Naive thymus-derived CD4-positive, alpha-beta T cell (primary cell): ENCODE measurements around the gene CFAP97. TPM values are rescaled to one million over a fixed set of nuclear protein-coding genes. Genes with fewer than 3 reads are reported as not detected.
"Not testable (repeated sequence)": the region's sequence is repeated elsewhere in the genome, so short reads cannot be mapped to it uniquely, and the experiment has no call there.

ENCODE experiments used
- ATAC-seq: fragments of 150-1000 bp; cut with Tn5 transposase; 2 replicates; pipeline ENCODE4 v1.10.0; 2021; ENCODE audit warnings: mild to moderate bottlenecking, moderate library complexity
- CTCF ChIA-PET: fragments of 350-600 bp; sonication (Branson Sonifier 250); formaldehyde crosslinking; loops from one replicate; lab custom pipeline; 2021; ENCODE audit warnings: antibody characterized with exemption; lab: Charles Lee
- POLR2A ChIA-PET: fragments of 350-600 bp; sonication (Branson Sonifier 250); formaldehyde crosslinking; loops from one replicate; lab custom pipeline; 2021; ENCODE audit warnings: antibody characterized with exemption, inconsistent platforms; lab: Charles Lee
- DNase-seq, 9 donors: peaks; one replicate each; pipeline versions ENCODE4 v3.0.0 to v3.0.0-alpha.2; 2020 to 2022; ENCODE audit warnings: mixed read lengths in 1 of 9
- H3K27ac ChIP-seq: one replicate; pipeline ENCODE4 v1.7.0; 2013; ENCODE audit warnings: mild to moderate bottlenecking, low read depth, low read length, moderate library complexity
- H3K27me3 ChIP-seq, 2 donors: one replicate each; pipeline ENCODE4 v1.7.0; 2013; ENCODE audit warnings: low read length in 2 of 2, mild to moderate bottlenecking in 2 of 2, moderate library complexity in 2 of 2; ENCODE audit not compliant: control insufficient read depth in 2 of 2, insufficient read depth in 2 of 2
- H3K36me3 ChIP-seq, 3 experiments: 1 replicate in 2 of 3; 2 replicates in 1 of 3; pipeline ENCODE4 v1.7.0; 2013; ENCODE audit warnings: low read length in 3 of 3, mild to moderate bottlenecking in 3 of 3, moderate library complexity in 1 of 3; ENCODE audit not compliant: insufficient read depth in 3 of 3, control insufficient read depth in 2 of 3
- H3K4me1 ChIP-seq, 2 donors: one replicate each; pipeline ENCODE4 v1.7.0; 2013; ENCODE audit warnings: low read length in 2 of 2, mild to moderate bottlenecking in 2 of 2, moderate library complexity in 1 of 2; ENCODE audit not compliant: control insufficient read depth in 2 of 2, insufficient read depth in 2 of 2
- H3K4me3 ChIP-seq: 2 replicates; pipeline ENCODE4 v1.7.0; 2013; ENCODE audit warnings: mild to moderate bottlenecking, low read length
- H3K9me3 ChIP-seq, 3 experiments: 1 replicate in 2 of 3; 2 replicates in 1 of 3; pipeline ENCODE4 v1.7.0; 2013; ENCODE audit warnings: low read length in 3 of 3; ENCODE audit not compliant: control insufficient read depth in 2 of 3
- H3K27ac Mint-ChIP-seq, 9 donors: one replicate each; pipeline ENCODE4 v1.8.0; 2020 to 2022; ENCODE audit warnings: mixed read lengths in 9 of 9, mild to moderate bottlenecking in 8 of 9, moderate library complexity in 5 of 9, inconsistent platforms in 2 of 9
- H3K27me3 Mint-ChIP-seq, 5 donors: one replicate each; pipeline ENCODE4 v1.8.0; 2021 to 2022; ENCODE audit warnings: mixed read lengths in 5 of 5, mild to moderate bottlenecking in 1 of 5
- H3K36me3 Mint-ChIP-seq, 5 donors: one replicate each; pipeline ENCODE4 v1.8.0; 2020 to 2022; ENCODE audit warnings: mixed read lengths in 5 of 5, mild to moderate bottlenecking in 3 of 5, inconsistent platforms in 1 of 5
- H3K4me1 Mint-ChIP-seq, 7 donors: one replicate each; pipeline ENCODE4 v1.8.0; 2020 to 2022; ENCODE audit warnings: mixed read lengths in 7 of 7, mild to moderate bottlenecking in 3 of 7, inconsistent platforms in 1 of 7
- H3K4me3 Mint-ChIP-seq, 10 donors: one replicate each; pipeline ENCODE4 v1.8.0; 2020 to 2022; ENCODE audit warnings: mild to moderate bottlenecking in 10 of 10, mixed read lengths in 10 of 10, moderate library complexity in 6 of 10, inconsistent platforms in 2 of 10
- H3K9me3 Mint-ChIP-seq, 11 donors: one replicate each; pipeline ENCODE4 v1.8.0; 2020 to 2022; ENCODE audit warnings: mixed read lengths in 11 of 11, mild to moderate bottlenecking in 4 of 11, inconsistent platforms in 1 of 11, moderate library complexity in 1 of 11
- intact Hi-C, 2 donors: fragments of 100-400 bp; cut with micrococcal nuclease; formaldehyde crosslinking; loops; one replicate each; pipeline ENCODE4 v1.15.1; 2023
- polyA plus RNA-seq, 2 donors: library from polyadenylated mRNA; unstranded; fragments of 300-500 nt; fragmentation: Illumina TruSeq; gene quantifications; one replicate each; pipeline ENCODE4 v1.2.3, GENCODE V29; 2021
- total RNA-seq, 6 experiments: library from RNA in 5 of 6; stranded (reverse) in 5 of 6; gene quantifications; 1 replicate in 5 of 6; 2 replicates in 1 of 6; pipeline ENCODE4 v1.2.3 and lab custom pipeline; 2021 to 2026

CFAP97 gene
- total and polyA plus RNA-seq, 7 experiments from 2014 or later = 23.6 to 103 (median 41.3) TPM

DNA sequence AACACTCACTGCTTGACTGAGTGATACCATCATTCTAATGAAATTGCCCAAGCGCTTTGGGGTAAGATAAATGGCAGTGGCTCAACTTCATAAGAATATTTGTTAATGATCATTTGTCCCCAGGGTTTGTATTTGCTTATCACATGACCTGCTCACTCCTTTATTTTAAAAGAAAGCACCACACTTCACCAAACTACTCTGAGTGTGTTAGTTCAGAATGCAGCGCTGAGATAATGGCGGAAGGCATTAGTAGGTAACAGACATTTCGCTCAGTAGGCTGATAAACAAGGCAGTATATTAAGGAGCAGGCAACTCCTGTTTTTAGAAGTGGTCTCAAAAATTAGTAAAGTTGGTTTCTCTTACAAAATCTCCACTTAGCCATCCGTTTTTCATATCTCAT lies 7.2 kb upstream of the CFAP97 start:
- H3K4me1 ChIP-seq = peaks cover 16 to 17% of the 10 kb centered on the region in 2 donors
- ChIA-PET CTCF (no interaction called here), POLR2A (no interaction called here)
- Mint-ChIP-seq H3K36me3 (peaks cover 0 to 6% (median 0%) of the 10 kb centered on the region in 5 donors), H3K4me1 (peaks cover 20 to 48% (median 34%) of the 10 kb centered on the region in 7 donors), H3K4me3 (peak overlapping the region; percentile 66 to 93 (median 90)), H3K9me3 (no peaks in the 10 kb centered on the region), H3K27ac (peak overlapping the region in 7 of 9 donors; percentile 19 to 82 (median 63)), H3K27me3 (peaks cover 0 to 15% (median 0%) of the 10 kb centered on the region in 5 donors)
- no peaks in the 10 kb centered on the region for H3K36me3 ChIP-seq
- DNase-seq (no peak), ATAC-seq (no peak)
- H3K4me3 ChIP-seq = peak overlapping the region; percentile 81
- H3K9me3 ChIP-seq = no peaks in the 10 kb centered on the region
- no peaks in the 10 kb centered on the region for H3K27me3 ChIP-seq
- intact Hi-C loops = loop anchor here (5.0 kb wide), 2 partner anchors 96 to 386 kb away; no protein-coding TSS in a partner anchor
- H3K27ac ChIP-seq = no peak overlapping the region

DNA sequence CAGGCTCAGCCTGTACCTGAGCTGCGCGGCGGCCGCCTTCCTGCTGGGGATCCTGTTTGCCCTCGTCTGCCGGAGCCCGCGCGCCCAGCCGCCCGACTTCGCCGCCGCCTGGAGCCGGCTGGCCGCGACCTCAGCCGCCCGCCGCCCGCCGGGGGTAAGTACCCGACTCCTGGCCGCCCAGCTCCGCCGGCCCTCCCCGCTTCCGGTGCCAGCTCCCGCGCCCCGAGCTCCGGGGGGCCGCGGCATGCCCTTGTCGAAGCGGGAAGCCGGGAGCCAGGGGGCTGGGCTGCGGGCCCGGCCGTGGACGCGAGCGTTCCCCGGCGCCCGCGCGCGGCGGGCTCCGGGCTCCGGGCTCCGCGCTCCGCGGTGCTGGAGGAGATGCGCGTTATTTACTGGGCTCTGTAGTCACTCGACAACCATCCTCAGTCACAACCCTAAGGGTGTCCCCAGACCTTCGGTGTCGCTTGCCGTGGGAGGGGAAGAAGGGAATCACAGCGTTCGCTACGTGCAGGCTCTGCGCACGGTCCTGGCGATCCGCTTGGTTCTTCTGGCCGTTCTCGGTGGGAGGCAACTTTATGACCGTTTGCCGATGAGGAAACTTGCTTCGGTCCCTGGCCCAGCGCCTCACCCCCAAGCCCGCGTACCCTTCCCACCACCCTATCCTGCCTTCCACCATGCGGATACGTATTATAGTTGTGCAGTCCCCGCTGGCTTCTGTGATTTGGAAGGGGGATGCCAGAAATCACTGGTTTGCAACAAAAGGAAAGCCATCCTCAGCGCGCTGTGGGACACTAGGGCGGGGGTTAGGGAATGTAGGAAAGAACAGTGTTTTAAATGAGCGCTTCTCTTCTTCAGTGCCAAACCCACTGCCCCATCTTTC lies 6.5 kb upstream of the CFAP97 start:
- H3K36me3 Mint-ChIP-seq = peaks cover 0 to 6% (median 0%) of the 10 kb centered on the region in 5 donors
- peak overlapping the region; percentile 66 to 93 (median 90) for H3K4me3 Mint-ChIP-seq
- peaks cover 21 to 50% (median 36%) of the 10 kb centered on the region in 7 donors for H3K4me1 Mint-ChIP-seq
- peak overlapping the region; percentile 24 for H3K27ac ChIP-seq
- no peaks in the 10 kb centered on the region for H3K9me3 ChIP-seq
- ChIA-PET CTCF (no interaction called here), POLR2A (interaction anchor here (1.6 to 3.6 kb wide), 4 partner anchors 27 to 186 kb away, joined by 6 to 19 read pairs (median 6); partner anchors contain the start of genes ANKRD37 and LRP2BP)
- peak; percentile 21 to 58 (median 45) for DNase-seq
- no peaks in the 10 kb centered on the region for H3K27me3 ChIP-seq
- H3K36me3 ChIP-seq = no peaks in the 10 kb centered on the region
- ATAC-seq = peak; percentile 38
- H3K9me3 Mint-ChIP-seq = no peaks in the 10 kb centered on the region
- H3K27me3 Mint-ChIP-seq = peaks cover 0 to 15% (median 0%) of the 10 kb centered on the region in 5 donors
- H3K4me1 ChIP-seq = peaks cover 16 to 17% of the 10 kb centered on the region in 2 donors
- H3K27ac Mint-ChIP-seq = peak overlapping the region; percentile 19 to 82 (median 71)
- peak overlapping the region; percentile 81 for H3K4me3 ChIP-seq
- intact Hi-C loops = loop anchor here (1.0 to 5.0 kb wide), 5 partner anchors 8 to 387 kb away; no protein-coding TSS in a partner anchor

DNA sequence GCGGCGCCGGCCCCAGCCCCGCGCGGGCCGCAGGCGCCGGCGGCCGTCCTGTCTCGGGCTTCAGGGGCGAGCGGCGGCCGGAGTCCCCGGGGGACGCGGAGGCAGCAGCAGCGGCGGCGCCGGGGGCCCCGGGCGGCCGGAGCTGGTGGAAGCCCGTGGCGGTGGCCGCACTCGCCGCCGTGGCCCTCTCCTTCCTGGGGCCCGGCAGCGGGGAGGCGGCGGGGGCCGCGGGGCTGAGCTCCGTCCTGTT lies 6.0 kb upstream of the CFAP97 start:
- DNase-seq, H3K9me3 Mint-ChIP-seq, H3K36me3 ChIP-seq, H3K27ac Mint-ChIP-seq, H3K4me3 ChIP-seq, H3K9me3 ChIP-seq, H3K36me3 Mint-ChIP-seq, CTCF ChIA-PET, H3K27me3 ChIP-seq, ATAC-seq: not testable (repeated sequence)
- Mint-ChIP-seq H3K4me1 (peaks cover 26 to 53% (median 41%) of the 10 kb centered on the region in 7 donors), H3K4me3 (peak overlapping the region in 1 of 10 donors; percentile 82), H3K27me3 (peaks cover 0 to 15% (median 0%) of the 10 kb centered on the region in 5 donors)
- intact Hi-C loops = loop anchor here (1.0 to 10.0 kb wide), 13 partner anchors 7 to 1765 kb away; partner anchors contain the start of genes ANKRD37 (in 2 of the 2), ACSL1 (in 1 of the 2), CCDC110 (in 1 of the 2) and CDKN2AIP (in 1 of the 2)
- POLR2A ChIA-PET = interaction anchor here (1.6 to 3.6 kb wide), 4 partner anchors 26 to 186 kb away, joined by 6 to 19 read pairs (median 6); partner anchors contain the start of genes ANKRD37 and LRP2BP
- Histone ChIP-seq H3K27ac (peak overlapping the region; percentile 39), H3K4me1 (peaks cover 22% of the 10 kb centered on the region in 2 donors)

DNA sequence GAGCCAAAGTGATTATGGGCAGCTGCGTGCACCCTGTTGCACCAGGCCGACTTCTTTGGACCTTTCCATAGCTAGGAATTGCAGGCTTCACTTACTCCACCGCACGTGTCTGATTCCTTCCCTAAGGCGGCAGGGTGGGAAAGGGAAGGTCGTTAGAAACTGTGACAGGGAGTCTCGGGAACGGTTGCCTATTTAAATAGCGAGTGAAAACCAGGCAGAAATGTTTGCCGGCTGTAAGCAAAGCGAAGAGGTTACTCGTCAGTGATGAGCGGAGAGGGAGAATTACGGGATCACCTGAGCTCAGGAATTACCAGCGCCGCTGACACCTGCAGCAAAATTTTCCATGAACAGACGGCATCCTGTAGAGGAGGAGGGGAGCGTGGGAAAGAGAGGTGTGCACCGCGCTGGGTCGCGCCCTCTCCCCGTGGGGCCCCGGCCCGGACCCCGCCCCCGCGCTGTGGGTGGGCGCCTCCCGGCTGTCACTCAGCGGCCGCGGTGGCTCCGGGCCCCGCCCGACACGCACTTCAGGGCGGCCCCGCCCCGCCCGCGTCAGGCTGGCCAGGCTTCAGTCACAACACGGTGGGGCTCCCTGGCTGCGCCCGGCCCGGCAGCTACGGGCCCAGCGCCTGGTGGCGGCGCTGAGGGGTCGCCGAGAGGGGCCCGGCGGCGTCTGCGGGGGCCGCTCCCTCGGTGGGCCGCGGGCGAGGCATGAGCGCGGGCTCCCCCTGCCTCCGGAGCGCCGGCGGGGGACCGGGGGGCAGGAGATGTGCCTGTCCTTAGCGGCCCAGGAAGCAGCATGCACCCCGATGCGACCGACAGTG lies 5.4 kb upstream of the CFAP97 start, which contains the start of gene SNX25:
SNX25 (plus strand) TSS at position 568 of the 821 bp plus-strand sequence; CDS start at position 797, 229 bp downstream.
- Histone ChIP-seq H3K27ac (peak within 1 kb of the TSS; percentile 39), H3K36me3 (no peaks in the 10 kb centered on the region), H3K9me3 (no peaks in the 10 kb centered on the region), H3K4me3 (peak within 1 kb of the TSS; percentile 81), H3K27me3 (no peaks in the 10 kb centered on the region), H3K4me1 (peaks cover 27 to 28% of the 10 kb centered on the region in 2 donors)
- Mint-ChIP-seq H3K4me3 (peak within 1 kb of the TSS; percentile 87 to 95 (median 93)), H3K27ac (peak within 1 kb of the TSS; percentile 82 to 93 (median 91)), H3K4me1 (peaks cover 31 to 56% (median 47%) of the 10 kb centered on the region in 7 donors), H3K9me3 (no peaks in the 10 kb centered on the region), H3K27me3 (peaks cover 0 to 15% (median 0%) of the 10 kb centered on the region in 5 donors), H3K36me3 (peaks cover 0 to 6% (median 0%) of the 10 kb centered on the region in 5 donors)
- CTCF ChIA-PET = interaction anchor here (0.7 to 1.3 kb wide), 2 partner anchors 25 to 66 kb away, joined by 3 to 4 read pairs; partner anchors contain the start of gene SLC25A4
- DNase-seq (peak; percentile 77 to 93 (median 83)), ATAC-seq (peak; percentile 96)
- intact Hi-C loops = loop anchor here (1.0 to 10.0 kb wide), 9 partner anchors 187 to 1765 kb away; partner anchors contain the start of genes ANKRD37 (in 2 of the 2), ACSL1 (in 1 of the 2), CCDC110 (in 1 of the 2) and CDKN2AIP (in 1 of the 2)
- POLR2A ChIA-PET = interaction anchor here (0.7 to 3.6 kb wide), 6 partner anchors 26 to 187 kb away, joined by 3 to 19 read pairs (median 6); partner anchors contain the start of genes ANKRD37 and LRP2BP

DNA sequence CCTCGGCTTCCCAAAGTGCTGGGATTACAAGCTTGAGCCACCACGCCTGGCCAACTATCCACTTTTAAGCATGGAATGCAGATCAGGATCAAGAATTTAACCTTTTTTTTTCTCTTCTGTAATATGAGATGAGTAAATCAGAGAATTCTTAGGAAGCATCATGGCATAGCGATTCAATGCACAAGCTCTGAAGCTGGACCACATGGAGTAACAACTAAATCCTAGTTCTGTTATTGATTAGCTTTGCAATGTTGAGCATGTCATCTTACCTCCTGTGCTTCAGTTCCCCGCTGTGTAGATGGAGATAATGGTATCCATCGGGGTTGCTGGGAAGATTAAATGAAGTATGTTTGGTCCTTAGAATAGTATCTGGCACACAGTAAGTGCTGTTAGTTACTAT lies 3.7 kb upstream of the CFAP97 start:
- ATAC-seq (no peak), DNase-seq (no peak)
- Histone ChIP-seq H3K4me3 (no peak overlapping the region), H3K4me1 (peaks cover 36 to 37% of the 10 kb centered on the region in 2 donors), H3K27me3 (no peaks in the 10 kb centered on the region), H3K27ac (no peak overlapping the region), H3K36me3 (no peaks in the 10 kb centered on the region), H3K9me3 (no peaks in the 10 kb centered on the region)
- H3K9me3 Mint-ChIP-seq = no peaks in the 10 kb centered on the region
- H3K4me3 Mint-ChIP-seq = no peak overlapping the region
- peaks cover 37 to 57% (median 50%) of the 10 kb centered on the region in 7 donors for H3K4me1 Mint-ChIP-seq
- CTCF ChIA-PET = interaction anchor here (0.5 kb wide), 1 partner anchor 165 kb away, joined by 3 read pairs; no protein-coding TSS in a partner anchor
- peaks cover 0 to 15% (median 0%) of the 10 kb centered on the region in 5 donors for H3K27me3 Mint-ChIP-seq
- POLR2A ChIA-PET = interaction anchor here (0.7 to 3.6 kb wide), 3 partner anchors 51 to 189 kb away, joined by 3 to 19 read pairs (median 4); partner anchors contain the start of genes ANKRD37 and LRP2BP
- H3K36me3 Mint-ChIP-seq = peaks cover 0 to 2% (median 0%) of the 10 kb centered on the region in 5 donors
- H3K27ac Mint-ChIP-seq = no peak overlapping the region
- intact Hi-C loops = loop anchor here in 1 of 2 donors (5.0 to 10.0 kb wide), 5 partner anchors 380 to 1553 kb away; partner anchors contain the start of genes ACSL1, RWDD4 and TRAPPC11
